GM12878 (cell line): Measurements from ENCODE around the gene ATF7. TPM values are rescaled to one million over a fixed set of nuclear protein-coding genes. Genes with fewer than 3 reads are reported as not detected.
A peak's percentile ranks its signal among the peaks of the same experiment; 100 is the strongest.

Source experiments
- ATAC-seq: fragments of 200-7000 bp; cut with Tn5 transposase; 3 replicates; pipeline ENCODE4 v1.9.1; 2020; ENCODE audit warnings: mild to moderate bottlenecking, moderate library complexity
- BruUV-seq: library from RNA; stranded (reverse); fragments of 400-500 nt; replicated peaks from 2 replicates; lab custom pipeline; 2021; lab: Mats Ljungman, UMichigan
- CTCF ChIA-PET: fragments of 300-600 bp; sonication (Branson Sonifier 250); formaldehyde crosslinking; extraction: SDS; loops from one replicate; lab custom pipeline; 2021; ENCODE audit warnings: inconsistent platforms; lab: Yijun Ruan, JAX
- POLR2A ChIA-PET: fragments of 350-600 bp; formaldehyde crosslinking; extraction: SDS; loops from one replicate; lab custom pipeline; 2021; ENCODE audit warnings: inconsistent platforms; lab: Charles Lee
- RAD21 ChIA-PET: fragments of 300-600 bp; sonication (Branson Sonifier 250); formaldehyde crosslinking; loops from one replicate; lab custom pipeline; 2023; ENCODE audit warnings: antibody characterized with exemption; ENCODE audit not compliant: unreplicated experiment; lab: Charles Lee
- SMC1A ChIA-PET: fragments of 300-600 bp; sonication (Branson Sonifier 250); formaldehyde crosslinking; loops from one replicate; lab custom pipeline; 2023; ENCODE audit not compliant: unreplicated experiment, uncharacterized antibody; lab: Charles Lee
- DNase-seq: peaks from one replicate; pipeline ENCODE4 v3.0.0-alpha.2; 2011; ENCODE audit warnings: low read depth, low spot score
- FAIRE-seq: peaks from 3 replicates; lab custom pipeline; 2011; peaks lifted over from hg19 to GRCh38; lab: Jason Lieb, UNC
- H2AFZ ChIP-seq: 2 replicates; pipeline ENCODE4 v1.6.0; 2011; ENCODE audit warnings: low read depth, low read length, control low read depth; ENCODE audit not compliant: control insufficient read depth
- H3K27ac ChIP-seq: 2 replicates; pipeline ENCODE4 v1.5.1; 2011; ENCODE audit warnings: control low read depth; ENCODE audit not compliant: control insufficient read depth, insufficient read depth
- H3K27me3 ChIP-seq, 2 experiments: replicated peaks in 1 of 2; 2 replicates each; pipeline versions ENCODE4 v1.6.0 to v1.6.1; 2011; ENCODE audit warnings: low read length in 1 of 2; ENCODE audit not compliant: control insufficient read depth in 2 of 2, insufficient read depth in 2 of 2
- H3K36me3 ChIP-seq, 2 experiments: 2 replicates each; pipeline ENCODE4 v1.5.1; 2011; ENCODE audit warnings: low read length in 1 of 2; ENCODE audit not compliant: control insufficient read depth in 2 of 2, insufficient read depth in 2 of 2
- H3K4me1 ChIP-seq: 2 replicates; pipeline ENCODE4 v1.6.1; 2011; ENCODE audit warnings: mild to moderate bottlenecking, low read length, moderate library complexity, mixed read lengths; ENCODE audit not compliant: control insufficient read depth, insufficient read depth
- H3K4me2 ChIP-seq: 2 replicates; pipeline ENCODE4 v1.6.0; 2011; ENCODE audit warnings: control low read depth; ENCODE audit not compliant: control insufficient read depth, insufficient read depth
- H3K4me3 ChIP-seq: fragments of 200-600 bp; sonication (generic); 2 replicates; pipeline ENCODE4 v1.5.1; 2016
- H3K79me2 ChIP-seq: 2 replicates; pipeline ENCODE4 v1.6.0; 2011; ENCODE audit warnings: low read length; ENCODE audit not compliant: control insufficient read depth, insufficient read depth
- H3K9ac ChIP-seq: 2 replicates; pipeline ENCODE4 v1.8.0; 2011; ENCODE audit warnings: low read length, control low read depth, mixed read lengths; ENCODE audit not compliant: control insufficient read depth, insufficient read depth
- H3K9me3 ChIP-seq: replicated peaks from 3 replicates; pipeline ENCODE4 v1.5.1; 2011; ENCODE audit warnings: mild to moderate bottlenecking, low read length; ENCODE audit not compliant: control insufficient read depth, insufficient read depth
- H4K20me1 ChIP-seq: 2 replicates; pipeline ENCODE4 v1.6.0; 2011; ENCODE audit not compliant: control insufficient read depth, insufficient read depth
- ATF2 ChIP-seq: IDR thresholded peaks from 2 replicates; pipeline ENCODE4 v1.6.1; 2012; ENCODE audit warnings: low read length, inconsistent platforms
- BCL3 ChIP-seq: IDR thresholded peaks from 2 replicates; pipeline ENCODE4 v1.6.1; 2011; ENCODE audit warnings: borderline replicate concordance, low read depth, mild to moderate bottlenecking, moderate library complexity, low read length; ENCODE audit not compliant: insufficient read depth, poor library complexity, severe bottlenecking
- ELK1 ChIP-seq: IDR thresholded peaks from 2 replicates; pipeline ENCODE4 v1.6.1; 2012; ENCODE audit warnings: low read depth, low read length, improper control_type of control experiment
- NRF1 ChIP-seq: conservative IDR thresholded peaks from 2 replicates; pipeline ENCODE4 v1.6.1; 2011; ENCODE audit warnings: mild to moderate bottlenecking, low read depth, low read length, improper control_type of control experiment
- PML ChIP-seq: IDR thresholded peaks from 2 replicates; pipeline ENCODE4 v1.6.1; 2012; ENCODE audit warnings: low read length, inconsistent platforms
- POLR2A ChIP-seq: IDR thresholded peaks from 2 replicates; pipeline ENCODE4 v1.6.1; 2011; ENCODE audit warnings: low read depth, mild to moderate bottlenecking, low read length
- RFX5 ChIP-seq: IDR thresholded peaks from 2 replicates; pipeline ENCODE4 v1.6.1; 2011; ENCODE audit warnings: low read depth, low read length, improper control_type of control experiment
- SUPT20H ChIP-seq: IDR thresholded peaks from 2 replicates; pipeline ENCODE4 v1.6.1; 2011; ENCODE audit warnings: low read depth, mild to moderate bottlenecking, low read length, moderate library complexity, borderline replicate concordance; ENCODE audit not compliant: control insufficient read depth
- TAF1 ChIP-seq: IDR thresholded peaks from 2 replicates; pipeline ENCODE4 v1.6.1; 2011; ENCODE audit warnings: mild to moderate bottlenecking, low read depth, low read length, borderline replicate concordance
- TBL1XR1 ChIP-seq: IDR thresholded peaks from 2 replicates; pipeline ENCODE4 v1.6.1; 2012; ENCODE audit warnings: low read depth, low read length, improper control_type of control experiment
- ZBTB40 ChIP-seq: fragments of 450-650 bp; IDR thresholded peaks from 2 replicates; pipeline ENCODE4 v1.6.1; 2016; ENCODE audit warnings: mild to moderate bottlenecking, moderate library complexity, borderline replicate concordance
- WGBS: methylation state at CpG from one replicate; pipeline ENCODE4 v1.1.6; 2016; ENCODE audit warnings: low lambda C conversion rate; ENCODE audit not compliant: insufficient replicate concordance, insufficient coverage; ENCODE audit errors: missing lambda C conversion rate; 5-methylcytosine and 5-hydroxymethylcytosine counted together
- in situ Hi-C: fragments of 300-500 bp; cut with MboI; formaldehyde crosslinking; loops from 9 replicates; pipeline ENCODE4 v1.14.3; 2018; ENCODE audit warnings: mixed read lengths
- intact Hi-C: fragments of 100-400 bp; cut with micrococcal nuclease; formaldehyde crosslinking; loops from one replicate; pipeline ENCODE4 v1.14.2; 2022; ENCODE audit not compliant: unreplicated experiment
- polyA plus RNA-seq, 11 experiments: library from polyadenylated mRNA; depleted of rRNA in 4 of 11; unstranded in 6 of 11; stranded (reverse) in 5 of 11; fragments of >200 nt; fragmentation: Nextera tagmentation in 4 of 11; fragmentation: Illumina TruSeq in 1 of 11; extraction: Ambion mirVana in 4 of 11; extraction: Trizol in 1 of 11; gene quantifications; 1 replicate in 1 of 11; 2 replicates in 10 of 11; pipeline versions ENCODE4 v1.2.1 to v1.2.3, GENCODE V29; 2011 to 2016; ENCODE audit warnings: inconsistent platforms in 2 of 11, missing spikeins in 2 of 11, low read depth in 1 of 11
- total RNA-seq, 4 experiments: library from RNA; depleted of rRNA in 3 of 4; stranded (reverse); fragments of >200 nt in 3 of 4; fragmentation: Illumina TruSeq in 1 of 4; extraction: Trizol in 1 of 4; gene quantifications; 2 replicates each; pipeline versions ENCODE4 v1.2.1 to v1.2.3, GENCODE V29; 2013 to 2021

The ATF7 gene
- total and polyA plus RNA-seq, 10 of the 15 experiments (the other 5 are each of a cell fraction or from before 2014, with no cell fraction given) = 9.1 to 30.7 (median 21.8) TPM

- DNase-seq (no peak), ATAC-seq (no peak), FAIRE-seq (no peak)
- Histone ChIP-seq H3K9me3 (no peaks in the 10 kb centered on the region), H3K27me3 (no peaks in the 10 kb centered on the region), H3K4me1 (no peaks in the 10 kb centered on the region), H3K4me3 (no peak overlapping the region), H3K27ac (no peak overlapping the region), H3K4me2 (no peak overlapping the region), H4K20me1 (no peaks in the 10 kb centered on the region), H3K9ac (no peak overlapping the region), H3K36me3 (peaks cover 28 to 44% of the 10 kb centered on the region in 2 experiments), H3K79me2 (no peaks in the 10 kb centered on the region), H2AFZ (no peak overlapping the region)
- in situ Hi-C loops (no loop called here), intact Hi-C loops (no loop called here)
- ChIA-PET CTCF (no interaction called here), RAD21 (no interaction called here), SMC1A (no interaction called here), POLR2A (no interaction called here)
- TF ChIP-seq RFX5 (no peak), ZBTB40 (no peak), NRF1 (no peak), SUPT20H (no peak), TBL1XR1 (no peak), POLR2A (peak; percentile 71), ELK1 (no peak), TAF1 (no peak), PML (peak; percentile 4; the same call in 1 of the 2 replicates), ATF2 (0 out of 2 replicates have a peak, but pooled peaks have one; percentile 4), BCL3 (peak; percentile 2)
- BruUV-seq = no TSS peak
- 91% methylated on average over 10 of the region's 10 CpGs for WGBS
These were observed 141.3 kb downstream of the ATF7 start for GRCh38 chr12:53484686-53485575.
